A549 (cell line): ENCODE results near the gene ADGRD1. TPM values are rescaled to one million over a fixed set of nuclear protein-coding genes. Genes with fewer than 3 reads are reported as not detected.
"Not testable (repeated sequence)": the region's sequence is repeated elsewhere in the genome, so short reads cannot be mapped to it uniquely, and the experiment has no call there.

Experiments
- ATAC-seq, 2 experiments: fragments of 200-7000 bp in 1 of 2; fragments of >200 bp in 1 of 2; cut with Nextera tagmentation in 1 of 2; cut with Tn5 transposase in 1 of 2; 3 replicates each; pipeline versions ENCODE4 v1.8.0 to v1.9.1; 2018 to 2020; ENCODE audit warnings: mild to moderate bottlenecking in 1 of 2, moderate library complexity in 1 of 2
- CTCF ChIA-PET: fragments of 300-600 bp; sonication (Branson Sonifier 250); formaldehyde crosslinking; extraction: SDS; loops from one replicate; lab custom pipeline; 2021; ENCODE audit warnings: antibody characterized with exemption, inconsistent platforms; lab: Yijun Ruan, JAX
- POLR2A ChIA-PET: fragments of 350-600 bp; formaldehyde crosslinking; extraction: SDS; loops from one replicate; lab custom pipeline; 2021; ENCODE audit warnings: antibody characterized with exemption, inconsistent platforms; lab: Yijun Ruan, JAX
- DNase-seq, 2 experiments: peaks; one replicate each; pipeline versions ENCODE4 v3.0.0 to v3.0.0-alpha.2; 2011 to 2016; ENCODE audit warnings: low read depth in 1 of 2, low spot score in 1 of 2
- FAIRE-seq: peaks from 2 replicates; lab custom pipeline; 2011; peaks lifted over from hg19 to GRCh38; lab: Jason Lieb, UNC
- H3K27ac ChIP-seq, 2 experiments: fragments of >200 bp; sonication (Bioruptor Twin); formaldehyde crosslinking; 3 replicates each; pipeline ENCODE4 v1.5.1; 2016 to 2017
- H3K4me1 ChIP-seq: fragments of >200 bp; sonication (Bioruptor Twin); formaldehyde crosslinking; 3 replicates; pipeline ENCODE4 v1.6.1; 2016
- H3K4me2 ChIP-seq: fragments of >200 bp; sonication (Bioruptor Twin); formaldehyde crosslinking; 3 replicates; pipeline ENCODE4 v1.6.1; 2016
- H3K4me3 ChIP-seq: fragments of >200 bp; sonication (Bioruptor Twin); formaldehyde crosslinking; 3 replicates; pipeline ENCODE4 v1.5.1; 2016
- H3K9me3 ChIP-seq: fragments of >200 bp; sonication (Bioruptor Twin); formaldehyde crosslinking; 3 replicates; pipeline ENCODE4 v1.6.1; 2016
- CBX2 ChIP-seq: fragments of 200-600 bp; sonication (generic); IDR thresholded peaks from 2 replicates; pipeline ENCODE4 v1.6.1; 2016; ENCODE audit warnings: low read depth, mild to moderate bottlenecking, borderline replicate concordance
- CHD4 ChIP-seq: fragments of 200-600 bp; sonication (generic); IDR thresholded peaks from 2 replicates; pipeline ENCODE4 v1.6.1; 2016; ENCODE audit warnings: antibody characterized with exemption, mild to moderate bottlenecking, borderline replicate concordance
- EHF ChIP-seq: fragments of 250-450 bp; sonication (Bioruptor Pico); IDR thresholded peaks from 2 replicates; pipeline ENCODE4 v1.5.0; 2020; ENCODE audit warnings: mild to moderate bottlenecking
- EHMT2 ChIP-seq: fragments of 200-600 bp; sonication (generic); IDR thresholded peaks from 2 replicates; pipeline ENCODE4 v1.6.1; 2016; ENCODE audit warnings: antibody characterized with exemption, low read depth, mild to moderate bottlenecking, moderate library complexity
- EP300 ChIP-seq, 2 experiments: fragments of >200 bp; sonication (Bioruptor Twin); formaldehyde crosslinking; IDR thresholded peaks; 2 replicates in 1 of 2; 3 replicates in 1 of 2; pipeline ENCODE4 v1.6.1; 2016 to 2017
- ESRRA ChIP-seq: fragments of 150-350 bp; IDR thresholded peaks from 2 replicates; pipeline ENCODE4 v1.6.1; 2014; ENCODE audit warnings: mild to moderate bottlenecking, low read length, borderline replicate concordance
- FOSL2 ChIP-seq, 2 experiments: fragments of 450-650 bp in 1 of 2; fragments of >200 bp in 1 of 2; sonication (Bioruptor Twin) in 1 of 2; formaldehyde crosslinking; IDR thresholded peaks; 2 replicates each; pipeline versions ENCODE4 v1.5.0 to v1.6.1; 2016 to 2020; ENCODE audit warnings: mild to moderate bottlenecking in 1 of 2, moderate library complexity in 1 of 2
- GATA3 ChIP-seq: IDR thresholded peaks from 2 replicates; pipeline ENCODE4 v1.6.1; 2012; ENCODE audit warnings: borderline replicate concordance
- HOXA7 ChIP-seq: fragments of 250-450 bp; sonication (Bioruptor Pico); IDR thresholded peaks from 2 replicates; pipeline ENCODE4 v1.5.0; 2020; ENCODE audit warnings: mild to moderate bottlenecking, moderate library complexity
- KDM1A ChIP-seq: fragments of 200-600 bp; sonication (generic); IDR thresholded peaks from 2 replicates; pipeline ENCODE4 v1.6.1; 2016; ENCODE audit warnings: low read depth, mild to moderate bottlenecking
- KDM5A ChIP-seq: fragments of 200-600 bp; sonication (generic); IDR thresholded peaks from 2 replicates; pipeline ENCODE4 v1.6.1; 2016; ENCODE audit warnings: antibody characterized with exemption, mild to moderate bottlenecking
- NPAS2 ChIP-seq: fragments of 250-450 bp; sonication (Bioruptor Pico); IDR thresholded peaks from 2 replicates; pipeline ENCODE4 v1.8.0; 2022; ENCODE audit warnings: mild to moderate bottlenecking, moderate library complexity, borderline replicate concordance
- RFX5 ChIP-seq: fragments of 450-650 bp; IDR thresholded peaks from 2 replicates; pipeline ENCODE4 v1.7.1; 2014; ENCODE audit warnings: antibody characterized with exemption, mild to moderate bottlenecking, moderate library complexity
- SMC3 ChIP-seq: fragments of >200 bp; sonication (Bioruptor Twin); formaldehyde crosslinking; IDR thresholded peaks from 3 replicates; pipeline ENCODE4 v1.6.1; 2018; ENCODE audit warnings: inconsistent platforms
- SREBF2 ChIP-seq: fragments of 450-650 bp; IDR thresholded peaks from 2 replicates; pipeline ENCODE4 v1.6.1; 2014; ENCODE audit warnings: mild to moderate bottlenecking, moderate library complexity
- TFCP2L1 ChIP-seq: fragments of 250-450 bp; sonication (Bioruptor Pico); IDR thresholded peaks from 2 replicates; pipeline ENCODE4 v1.5.0; 2021; ENCODE audit warnings: mild to moderate bottlenecking
- ZC3H11A ChIP-seq: fragments of 450-650 bp; IDR thresholded peaks from 2 replicates; pipeline ENCODE4 v1.6.1; 2014; ENCODE audit warnings: antibody characterized with exemption, mild to moderate bottlenecking
- ZFP36 ChIP-seq: fragments of 450-650 bp; IDR thresholded peaks from 2 replicates; pipeline ENCODE4 v1.6.1; 2014; ENCODE audit warnings: borderline replicate concordance; ENCODE audit not compliant: partially characterized antibody
- ZSCAN20 ChIP-seq: fragments of 250-450 bp; sonication (Bioruptor Pico); IDR thresholded peaks from 2 replicates; pipeline ENCODE4 v1.8.0; 2022; ENCODE audit warnings: mild to moderate bottlenecking, moderate library complexity
- WGBS: methylation state at CpG from one replicate; pipeline ENCODE4 v1.1.6; 2017; ENCODE audit errors: missing lambda C conversion rate; 5-methylcytosine and 5-hydroxymethylcytosine counted together
- polyA minus RNA-seq: library from RNA; depleted of rRNA, polyadenylated mRNA; stranded (reverse); fragments of >200 nt; gene quantifications from 2 replicates; pipeline ENCODE4 v1.2.3, GENCODE V29; 2011; rRNA and poly(A)+ RNA removed
- polyA plus RNA-seq, 4 experiments: library from polyadenylated mRNA; depleted of rRNA in 3 of 4; stranded (reverse); fragments of >200 nt; fragmentation: RNase III in 1 of 4; extraction: RNeasy Plus Mini Kit Qiagen cat#74134 plus additional on column Dnase treatment in 1 of 4; gene quantifications; 2 replicates in 3 of 4; 3 replicates in 1 of 4; pipeline ENCODE4 v1.2.3, GENCODE V29; 2011 to 2017
- TF ChIP-seq, protein P1 (sequence below): IDR thresholded peaks from 2 replicates; pipeline ENCODE4 v1.6.1; 2012
- TF ChIP-seq, protein P2 (sequence below): IDR thresholded peaks from 2 replicates; pipeline ENCODE4 v1.6.1; 2012
- TF ChIP-seq, protein P3 (sequence below): fragments of >200 bp; sonication (Bioruptor Twin); formaldehyde crosslinking; IDR thresholded peaks from 3 replicates; pipeline ENCODE4 v1.6.1; 2016
- TF ChIP-seq, protein P4 (sequence below): fragments of >200 bp; sonication (Bioruptor Twin); formaldehyde crosslinking; IDR thresholded peaks from 2 replicates; pipeline ENCODE4 v1.6.1; 2016

Gene ADGRD1
- 1.3 and 1.5 TPM in 2 replicates for polyA plus RNA-seq (2011; rRNA removed)
- polyA plus RNA-seq (2012; cell fraction: cytosol; rRNA removed): 0.96 and 1.1 TPM in 2 replicates
- polyA plus RNA-seq (2012; cell fraction: nucleus; rRNA removed): 2.4 and 3.1 TPM in 2 replicates
- polyA plus RNA-seq (2017; fragmentation: RNase III; extraction: RNeasy Plus Mini Kit Qiagen cat#74134 plus additional on column Dnase treatment): 0.29 to 0.91 TPM (median 0.36 TPM) in 3 replicates
- 0.88 and 2.3 TPM in 2 replicates for polyA minus RNA-seq

DNA sequence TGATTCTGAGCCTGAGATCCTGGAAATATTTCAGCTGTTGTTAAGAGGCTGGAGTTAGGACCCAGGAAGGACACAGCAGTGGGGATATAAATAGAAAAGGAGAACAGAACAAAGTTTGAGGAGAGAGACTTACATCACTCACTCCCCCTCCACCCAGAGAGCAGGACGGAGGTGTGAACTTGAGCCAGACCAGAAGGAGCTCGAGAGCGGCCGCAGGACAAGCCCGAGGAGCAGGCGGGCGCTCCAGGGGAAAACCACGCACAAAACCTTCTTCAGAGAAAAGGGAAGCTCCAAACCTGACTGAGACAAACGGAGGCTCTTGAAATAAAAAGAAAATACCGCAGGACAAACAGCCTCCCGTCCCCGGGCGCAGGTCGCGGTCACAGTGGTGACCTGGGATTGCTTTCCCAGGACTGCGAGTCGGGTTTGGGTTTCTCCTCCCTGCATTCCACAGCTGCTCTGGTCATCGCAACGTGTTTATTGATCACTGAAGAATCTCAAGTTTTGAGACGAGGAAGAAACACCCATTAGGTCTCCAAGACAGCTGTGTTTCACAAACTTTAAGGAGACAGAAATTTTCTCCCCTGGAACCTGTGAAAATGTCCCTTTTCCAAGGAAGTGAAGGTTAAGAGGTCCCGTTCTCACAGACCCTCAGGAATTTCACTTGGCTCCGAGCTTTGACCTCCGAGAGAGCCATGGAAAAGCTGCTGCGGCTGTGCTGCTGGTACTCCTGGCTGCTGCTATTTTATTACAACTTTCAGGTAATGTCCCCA is at the start of gene ADGRD1:
ADGRD1 (plus strand) TSS at position 137 of the 773 bp plus-strand sequence; CDS start at position 696, 559 bp downstream.
- ATAC-seq (peak; percentile 57 to 64; a peak in 4 of 6 replicates), FAIRE-seq (no peak), DNase-seq (peak; percentile 25 to 26)
- no peaks in the 10 kb centered on the region for H3K9me3 ChIP-seq
- no peak within 1 kb of the TSS for H3K27ac ChIP-seq
- WGBS: 12% methylated on average over 24 of the region's 24 CpGs
- ChIA-PET CTCF (interaction anchor here (1.4 kb wide), 1 partner anchor 9 kb away, joined by 3 read pairs; no protein-coding TSS in a partner anchor), POLR2A (no interaction called here)
- H3K4me3 ChIP-seq: peak within 1 kb of the TSS; percentile 17; the same call in 1 of the 3 replicates
- no peaks in the 10 kb centered on the region for H3K4me1 ChIP-seq
- H3K4me2 ChIP-seq: peak within 1 kb of the TSS; percentile 54
- no peak for TF ChIP-seq RFX5
- no peak for TF ChIP-seq EHMT2
- no peak for TF ChIP-seq FOSL2 (IDR thresholded peaks at IDR 0.05)
- no peak for TF ChIP-seq FOSL2 (CRISPR knock-in tag; IDR thresholded peaks at IDR 0.05)
- no peak for TF ChIP-seq SREBF2
- TF ChIP-seq CBX2: no peak
- TF ChIP-seq, protein P1, sequence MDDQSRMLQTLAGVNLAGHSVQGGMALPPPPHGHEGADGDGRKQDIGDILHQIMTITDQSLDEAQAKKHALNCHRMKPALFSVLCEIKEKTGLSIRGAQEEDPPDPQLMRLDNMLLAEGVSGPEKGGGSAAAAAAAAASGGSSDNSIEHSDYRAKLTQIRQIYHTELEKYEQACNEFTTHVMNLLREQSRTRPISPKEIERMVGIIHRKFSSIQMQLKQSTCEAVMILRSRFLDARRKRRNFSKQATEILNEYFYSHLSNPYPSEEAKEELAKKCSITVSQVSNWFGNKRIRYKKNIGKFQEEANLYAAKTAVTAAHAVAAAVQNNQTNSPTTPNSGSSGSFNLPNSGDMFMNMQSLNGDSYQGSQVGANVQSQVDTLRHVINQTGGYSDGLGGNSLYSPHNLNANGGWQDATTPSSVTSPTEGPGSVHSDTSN: no peak
- TF ChIP-seq ZC3H11A: no peak
- no peak for TF ChIP-seq HOXA7 (CRISPR knock-in tag)
- TF ChIP-seq, protein P2, sequence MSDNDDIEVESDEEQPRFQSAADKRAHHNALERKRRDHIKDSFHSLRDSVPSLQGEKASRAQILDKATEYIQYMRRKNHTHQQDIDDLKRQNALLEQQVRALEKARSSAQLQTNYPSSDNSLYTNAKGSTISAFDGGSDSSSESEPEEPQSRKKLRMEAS: no peak
- TF ChIP-seq NPAS2: no peak
- no peak for TF ChIP-seq SMC3

DNA sequence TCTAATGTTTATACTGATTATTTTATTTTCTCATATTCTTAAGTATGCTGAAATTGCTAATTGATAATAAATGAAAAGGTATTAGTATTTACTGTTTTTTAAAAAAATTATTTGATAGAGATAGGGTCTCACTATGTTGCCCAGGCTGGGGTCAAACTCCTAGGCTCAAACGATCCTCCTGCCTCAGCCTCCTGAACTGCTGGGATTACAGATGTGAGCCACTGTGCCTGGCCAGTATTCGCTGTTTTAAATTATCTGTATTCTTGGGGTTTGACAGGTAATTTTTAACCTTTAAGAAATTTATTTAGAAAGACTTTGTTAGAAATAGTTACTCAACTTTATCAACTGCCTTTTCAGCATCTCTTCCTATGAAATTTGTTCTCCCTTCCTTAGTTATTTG is 49.6 kb upstream of the ADGRD1 start:
- no peak for FAIRE-seq
- DNase-seq: no peak
- TF ChIP-seq, protein P1: no peak
- TF ChIP-seq, all 56 proteins: peak for 0
- CTCF ChIA-PET: interaction anchor here (1.1 kb wide), 1 partner anchor 12 kb away, joined by 3 read pairs; no protein-coding TSS in a partner anchor
- POLR2A ChIA-PET: no interaction called here
- no peaks in the 10 kb centered on the region for H3K4me1 ChIP-seq
- WGBS: 23% methylated on average over 2 of the region's 2 CpGs
- no peaks in the 10 kb centered on the region for H3K9me3 ChIP-seq
- H3K4me3 ChIP-seq: no peak overlapping the region
- ATAC-seq: no peak
- no peak overlapping the region for H3K4me2 ChIP-seq
- H3K27ac ChIP-seq: no peak overlapping the region

DNA sequence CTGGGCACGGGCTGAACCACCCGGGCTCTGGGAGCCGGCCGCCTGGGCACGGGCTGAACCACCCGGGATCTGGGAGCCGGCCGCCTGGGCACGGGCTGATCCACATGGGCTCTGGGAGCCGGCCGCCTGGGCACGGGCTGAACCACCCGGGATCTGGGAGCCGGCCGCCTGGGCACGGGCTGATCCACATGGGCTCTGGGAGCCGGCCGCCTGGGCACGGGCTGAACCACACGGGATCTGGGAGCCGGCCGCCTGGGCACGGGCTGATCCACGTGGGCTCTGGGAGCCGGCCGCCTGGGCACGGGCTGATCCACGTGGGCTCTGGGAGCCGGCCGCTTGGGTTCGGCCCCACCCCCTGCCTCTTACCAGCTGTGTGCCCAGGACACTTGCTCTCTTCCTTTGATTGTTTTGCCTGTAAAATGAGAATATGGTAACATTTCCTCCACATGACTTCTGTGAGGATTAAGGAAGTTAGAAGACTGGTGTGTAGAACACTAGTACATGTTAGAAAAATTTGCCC is 48.7 kb upstream of the ADGRD1 start:
- FAIRE-seq, H3K4me3 ChIP-seq, H3K4me1 ChIP-seq, CTCF ChIA-PET, ATAC-seq, H3K9me3 ChIP-seq, H3K4me2 ChIP-seq, H3K27ac ChIP-seq, POLR2A ChIA-PET, DNase-seq: not testable (repeated sequence)
- WGBS: 76% methylated on average over 5 of the region's 31 CpGs

DNA sequence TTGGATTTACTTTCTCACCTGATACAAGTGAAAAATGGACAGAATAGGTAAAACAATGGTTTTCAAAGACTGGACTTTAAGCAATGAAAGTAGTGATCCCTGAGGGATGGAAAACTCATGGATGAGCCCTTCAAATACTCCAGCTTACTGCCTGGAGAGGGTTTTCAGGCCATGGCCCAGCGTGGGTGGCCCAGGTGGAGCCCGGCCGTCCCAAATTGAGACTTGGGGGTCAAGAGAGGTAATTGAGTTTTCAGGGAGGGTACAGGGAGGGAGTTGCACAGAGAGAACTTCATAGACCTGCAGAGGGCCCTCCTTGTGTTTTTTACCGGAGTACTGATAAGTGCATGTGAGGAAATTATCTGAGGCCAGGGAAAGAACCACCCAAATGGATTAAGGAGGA is 44.6 kb upstream of the ADGRD1 start:
- CTCF ChIA-PET: no interaction called here
- 24% methylated on average over 4 of the region's 4 CpGs for WGBS

More for the DNA sequence above, 44.6 kb upstream of the ADGRD1 start:
- H3K4me2 ChIP-seq: no peak overlapping the region
- peaks cover 10% of the 10 kb centered on the region for H3K9me3 ChIP-seq
- POLR2A ChIA-PET: no interaction called here
- TF ChIP-seq GATA3 (no peak), ZSCAN20 (no peak), ZFP36 (no peak), KDM1A (no peak), EHF (CRISPR knock-in tag) (no peak), TFCP2L1 (CRISPR knock-in tag) (no peak), ESRRA (no peak), EP300 (IDR thresholded peaks at IDR 0.05) (no peak), CHD4 (no peak), KDM5A (no peak)
- TF ChIP-seq, protein P3, sequence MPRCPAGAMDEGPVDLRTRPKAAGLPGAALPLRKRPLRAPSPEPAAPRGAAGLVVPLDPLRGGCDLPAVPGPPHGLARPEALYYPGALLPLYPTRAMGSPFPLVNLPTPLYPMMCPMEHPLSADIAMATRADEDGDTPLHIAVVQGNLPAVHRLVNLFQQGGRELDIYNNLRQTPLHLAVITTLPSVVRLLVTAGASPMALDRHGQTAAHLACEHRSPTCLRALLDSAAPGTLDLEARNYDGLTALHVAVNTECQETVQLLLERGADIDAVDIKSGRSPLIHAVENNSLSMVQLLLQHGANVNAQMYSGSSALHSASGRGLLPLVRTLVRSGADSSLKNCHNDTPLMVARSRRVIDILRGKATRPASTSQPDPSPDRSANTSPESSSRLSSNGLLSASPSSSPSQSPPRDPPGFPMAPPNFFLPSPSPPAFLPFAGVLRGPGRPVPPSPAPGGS: no peak
- TF ChIP-seq, protein P4, sequence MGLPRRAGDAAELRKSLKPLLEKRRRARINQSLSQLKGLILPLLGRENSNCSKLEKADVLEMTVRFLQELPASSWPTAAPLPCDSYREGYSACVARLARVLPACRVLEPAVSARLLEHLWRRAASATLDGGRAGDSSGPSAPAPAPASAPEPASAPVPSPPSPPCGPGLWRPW: no peak
- TF ChIP-seq, protein P2: no peak
- DNase-seq (no peak), FAIRE-seq (no peak), ATAC-seq (no peak)
- no peaks in the 10 kb centered on the region for H3K4me1 ChIP-seq
- H3K27ac ChIP-seq: no peak overlapping the region
- no peak overlapping the region for H3K4me3 ChIP-seq
